Measurements from ENCODE around the gene CCNL1. TPM values are rescaled to one million over a fixed set of nuclear protein-coding genes. Genes with fewer than 3 reads are reported as not detected.

The CCNL1 gene
- total and polyA plus RNA-seq, 2 of the 8 experiments (the other 6 are each of a cell fraction or from before 2014, with no cell fraction given), result 64.5 to 68.6 TPM

- H3K27ac ChIP-seq (ENCODE audit: low read depth, low read length), result no peak overlapping the region
- CTCF ChIA-PET (ENCODE audit: partially characterized antibody), result interaction anchor here (0.8 to 56.4 kb wide), 4 partner anchors 22 to 201 kb away, joined by 3 to 1014 read pairs (median 4); no protein-coding TSS in a partner anchor
- no peak for FAIRE-seq
- TF ChIP-seq SIN3A (conservative IDR thresholded peaks at IDR 0.05 in 1 of 2, IDR thresholded peaks at IDR 0.05 in 1 of 2; ENCODE audit: low read depth in 1 of 2, low read length in 2 of 2) (no peak), FOSL1 (IDR thresholded peaks at IDR 0.05; ENCODE audit: insufficient read depth, low read depth, low read length) (no peak), CHD2 (IDR thresholded peaks at IDR 0.05; ENCODE audit: low read length) (no peak), MAFK (IDR thresholded peaks at IDR 0.05; ENCODE audit: low read depth, low read length) (no peak), POLR2A (IDR thresholded peaks at IDR 0.05; ENCODE audit: control extremely low read depth in 1 of 2, low read depth in 2 of 2, low read length in 2 of 2) (no peak), CTBP2 (IDR thresholded peaks at IDR 0.05; ENCODE audit: borderline replicate concordance, insufficient read depth, insufficient read length, low read length) (no peak), CBX8 (IDR thresholded peaks at IDR 0.05; ENCODE audit: borderline replicate concordance, low read depth, low read length) (no peak), SIX5 (IDR thresholded peaks at IDR 0.05; ENCODE audit: low read depth, low read length) (no peak), TBP (IDR thresholded peaks at IDR 0.05; ENCODE audit: low read depth, low read length) (no peak), BACH1 (IDR thresholded peaks at IDR 0.05; ENCODE audit: low read length) (no peak), KDM1A (IDR thresholded peaks at IDR 0.05; ENCODE audit: borderline replicate concordance, low read length) (no peak), SP1 (IDR thresholded peaks at IDR 0.05; ENCODE audit: low read depth, low read length) (no peak), SAP30 (IDR thresholded peaks at IDR 0.05; ENCODE audit: insufficient read depth, insufficient replicate concordance, low read length) (no peak), CBX5 (IDR thresholded peaks at IDR 0.05; ENCODE audit: low read depth, low read length) (no peak), SUZ12 (IDR thresholded peaks at IDR 0.05; ENCODE audit: low read length) (no peak)
These were observed 52.3 kb downstream of the CCNL1 start for GRCh38 chr3:157107644-157108133.

More at GRCh38 chr3:157107644-157108133, 52.3 kb downstream of the CCNL1 start:
- Histone ChIP-seq H3K79me1 (ENCODE audit: low read depth, low read length) (no peaks in the 10 kb centered on the region; the same call in 1 of the 2 replicates), H2BK120ac (replicated peaks; ENCODE audit: low read depth, low read length) (no peak overlapping the region), H4K20me1 (replicated peaks in 1 of 2; ENCODE audit: control insufficient read depth in 1 of 2, insufficient read depth in 2 of 2, low read length in 2 of 2) (no peaks in the 10 kb centered on the region), H4K8ac (ENCODE audit: extremely low read depth, insufficient read depth, low read length) (no peak overlapping the region), H2BK5ac (ENCODE audit: low read depth, low read length) (no peak overlapping the region), H3K56ac (replicated peaks; ENCODE audit: insufficient read length, low read depth, low read length) (no peak overlapping the region), H3K36me3 (ENCODE audit: control insufficient read depth in 2 of 4, insufficient read depth in 4 of 4, low read length in 3 of 4) (no peaks in the 10 kb centered on the region), H3K23me2 (ENCODE audit: low read depth, low read length) (no peaks in the 10 kb centered on the region), H3K9me3 (ENCODE audit: insufficient read depth in 2 of 2, low read depth in 1 of 2, low read length in 1 of 2) (no peaks in the 10 kb centered on the region), H4K5ac (ENCODE audit: insufficient read length, low read depth, low read length) (no peak overlapping the region), H3K14ac (ENCODE audit: insufficient read length) (no peak overlapping the region), H3K27me3 (replicated peaks in 1 of 4; ENCODE audit: control insufficient read depth in 3 of 4, extremely low read depth in 1 of 4, insufficient read depth in 3 of 4, low read length in 3 of 4) (no peaks in the 10 kb centered on the region), H3K9ac (replicated peaks in 1 of 4; ENCODE audit: extremely low read depth in 1 of 4, low read depth in 3 of 4, low read length in 3 of 4) (no peak overlapping the region), H3K23ac (ENCODE audit: insufficient read length) (no peak overlapping the region), H3K4me1 (replicated peaks in 1 of 4; ENCODE audit: control insufficient read depth in 3 of 4, insufficient read depth in 4 of 4, low read length in 3 of 4) (peaks cover 0 to 9% (median 4%) of the 10 kb centered on the region in 4 experiments; a peak in 4 of 7 replicates), H2AK5ac (ENCODE audit: low read depth, low read length) (no peak overlapping the region), H3K4ac (replicated peaks; ENCODE audit: insufficient read length, low read depth, low read length) (no peak overlapping the region), H2AFZ (ENCODE audit: low read length) (no peak overlapping the region; the same call in 1 of the 2 replicates), H2BK15ac (ENCODE audit: low read length) (peak overlapping the region; percentile 12; the same call in 1 of the 2 replicates), H2BK12ac (ENCODE audit: low read depth, low read length) (no peak overlapping the region), H3K4me3 (ENCODE audit: extremely low read depth in 1 of 4, insufficient read depth in 2 of 4, low read depth in 3 of 4, low read length in 4 of 4) (no peak overlapping the region), H2BK20ac (ENCODE audit: low read length) (no peak overlapping the region), H3K18ac (ENCODE audit: extremely low read depth, low read length) (no peak overlapping the region), H4K91ac (replicated peaks; ENCODE audit: insufficient read length, low read length) (no peak overlapping the region), H3K79me2 (ENCODE audit: control insufficient read depth in 1 of 2, insufficient read depth in 2 of 2, low read length in 2 of 2) (no peaks in the 10 kb centered on the region), H3K4me2 (ENCODE audit: insufficient read depth in 1 of 2, low read depth in 2 of 2, low read length in 2 of 2) (no peak overlapping the region)
- POLR2A ChIA-PET (ENCODE audit: partially characterized antibody), result no interaction called here
- no peak for DNase-seq (ENCODE audit: low read depth in 1 of 2, low spot score in 2 of 2)
- WGBS, 2 experiments (ENCODE audit: extremely low coverage in 1 of 2, insufficient coverage in 1 of 2, insufficient read length in 1 of 2, insufficient replicate concordance in 2 of 2, low coverage in 1 of 2, low lambda C conversion rate in 2 of 2, missing lambda C conversion rate in 1 of 2), result 74% methylated on average over 5 of the region's 5 CpGs; no CpG with 5 or more reads in 1 of the 2 experiments
